Choroid plexus epithelial cell (primary cell): ENCODE measurements around the gene KRTAP15-1.

Experiments
- DNase-seq: peaks from one replicate; pipeline ENCODE4 v3.0.0-alpha.2; 2010; ENCODE audit warnings: low read depth
- H3K4me3 ChIP-seq: 2 replicates; pipeline ENCODE4 v1.5.1; 2011; ENCODE audit warnings: low read depth, mild to moderate bottlenecking, control low read depth, low read length, moderate library complexity
- TF ChIP-seq, protein P1 (sequence below): conservative IDR thresholded peaks from 2 replicates; pipeline ENCODE4 v1.5.1; 2011; ENCODE audit warnings: low read depth, mild to moderate bottlenecking, control low read depth, inconsistent platforms, low read length, moderate library complexity

KRTAP15-1 gene

DNA sequence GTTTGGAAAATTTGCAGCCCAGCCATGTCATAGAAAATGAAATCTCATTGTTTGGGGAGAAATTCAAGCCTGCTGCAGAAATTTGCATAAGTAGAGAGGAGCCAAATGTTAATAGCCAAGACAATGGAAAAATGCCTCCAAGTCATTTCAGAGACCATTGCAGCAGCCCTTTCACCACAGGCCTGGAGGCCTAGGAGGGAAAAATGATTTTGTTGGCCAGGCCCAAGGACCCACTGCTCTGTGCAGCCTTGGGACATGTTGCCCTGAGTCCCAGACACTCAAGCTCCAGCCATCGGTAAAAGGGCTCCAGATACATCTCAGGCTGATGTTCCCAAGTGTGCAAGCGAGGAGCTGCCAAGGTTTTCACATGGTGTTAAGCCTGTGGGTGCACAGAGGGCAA lies 46.1 kb downstream of the KRTAP15-1 start:
- TF ChIP-seq, protein P1, sequence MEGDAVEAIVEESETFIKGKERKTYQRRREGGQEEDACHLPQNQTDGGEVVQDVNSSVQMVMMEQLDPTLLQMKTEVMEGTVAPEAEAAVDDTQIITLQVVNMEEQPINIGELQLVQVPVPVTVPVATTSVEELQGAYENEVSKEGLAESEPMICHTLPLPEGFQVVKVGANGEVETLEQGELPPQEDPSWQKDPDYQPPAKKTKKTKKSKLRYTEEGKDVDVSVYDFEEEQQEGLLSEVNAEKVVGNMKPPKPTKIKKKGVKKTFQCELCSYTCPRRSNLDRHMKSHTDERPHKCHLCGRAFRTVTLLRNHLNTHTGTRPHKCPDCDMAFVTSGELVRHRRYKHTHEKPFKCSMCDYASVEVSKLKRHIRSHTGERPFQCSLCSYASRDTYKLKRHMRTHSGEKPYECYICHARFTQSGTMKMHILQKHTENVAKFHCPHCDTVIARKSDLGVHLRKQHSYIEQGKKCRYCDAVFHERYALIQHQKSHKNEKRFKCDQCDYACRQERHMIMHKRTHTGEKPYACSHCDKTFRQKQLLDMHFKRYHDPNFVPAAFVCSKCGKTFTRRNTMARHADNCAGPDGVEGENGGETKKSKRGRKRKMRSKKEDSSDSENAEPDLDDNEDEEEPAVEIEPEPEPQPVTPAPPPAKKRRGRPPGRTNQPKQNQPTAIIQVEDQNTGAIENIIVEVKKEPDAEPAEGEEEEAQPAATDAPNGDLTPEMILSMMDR = no peak
- H3K4me3 ChIP-seq = no peak overlapping the region
- no peak for DNase-seq

DNA sequence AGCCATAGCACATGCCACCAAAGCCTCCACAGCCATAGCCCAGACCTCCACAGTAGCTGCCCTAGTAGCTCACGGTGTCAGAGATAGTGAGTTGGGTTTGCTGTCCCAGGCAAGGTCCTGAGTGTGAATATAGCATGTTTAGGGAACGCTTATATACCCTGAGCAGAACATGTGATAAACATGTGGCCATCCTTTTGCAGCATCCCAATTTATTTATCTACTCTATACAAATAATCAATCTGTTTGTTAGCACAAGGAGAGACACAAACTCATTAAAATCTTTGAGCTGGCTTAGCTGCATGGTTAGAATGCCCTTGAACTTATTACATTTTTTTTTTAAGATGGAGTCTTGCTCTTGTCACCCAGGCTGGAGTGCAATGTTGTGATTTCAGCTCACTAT lies 47.3 kb downstream of the KRTAP15-1 start, which contains the start of gene KRTAP19-2:
KRTAP19-2 (minus strand) TSS at position 101 of the 400 bp plus-strand sequence; CDS start at position 13, 88 bp downstream.
- TF ChIP-seq, protein P1 = no peak
- no peak for DNase-seq
- no peak within 1 kb of the TSS for H3K4me3 ChIP-seq
